Right renal cortex interstitium (tissue), 3 donors: ENCODE results near the gene ARHGEF7. TPM values are rescaled to one million over a fixed set of nuclear protein-coding genes. Genes with fewer than 3 reads are reported as not detected.

ENCODE experiments used
- DNase-seq, 3 donors: peaks; one replicate each; pipeline ENCODE4 v3.0.0-alpha.2; 2013; ENCODE audit warnings: low read depth in 3 of 3, low spot score in 2 of 3
- polyA plus RNA-seq, 3 donors: library from polyadenylated mRNA; unstranded; fragments of 120-200 nt; gene quantifications; one replicate each; pipeline ENCODE4 v1.2.1, GENCODE V29; 2013; ENCODE audit not compliant: insufficient read length in 3 of 3

The ARHGEF7 gene
- polyA plus RNA-seq, 3 donors, result 56.1 to 66.4 (median 61.8) TPM

- DNase-seq, result no peak
Measured at GRCh38 chr13:111099290-111099689, 15.8 kb upstream of the ARHGEF7 start.

- no peak for DNase-seq
Measured at GRCh38 chr13:111110054-111110453, 5.1 kb upstream of the ARHGEF7 start.

GRCh38 chr13:111111376-111111937, 3.7 kb upstream of the ARHGEF7 start:
- no peak for DNase-seq

DNA sequence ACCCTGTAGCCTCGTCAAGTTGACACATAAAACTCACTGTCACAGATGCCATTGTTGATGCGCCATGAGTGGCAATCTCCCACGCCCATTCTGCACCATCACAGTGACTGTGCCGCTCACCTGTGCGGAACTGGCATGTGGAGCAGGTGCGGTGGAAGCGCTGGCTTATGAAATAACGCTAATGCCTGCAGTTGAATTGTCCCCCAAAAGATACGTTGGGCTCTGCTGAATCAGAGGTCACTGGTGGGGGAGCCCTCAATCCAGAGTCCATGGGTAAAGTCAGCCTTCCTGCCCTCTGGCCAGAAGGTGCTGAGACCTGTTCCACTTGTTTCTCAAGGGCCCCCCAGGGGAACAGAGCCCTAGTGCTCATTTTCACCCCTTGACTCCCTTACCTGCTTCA, 2.9 kb upstream of the ARHGEF7 start:
- no peak for DNase-seq

DNA sequence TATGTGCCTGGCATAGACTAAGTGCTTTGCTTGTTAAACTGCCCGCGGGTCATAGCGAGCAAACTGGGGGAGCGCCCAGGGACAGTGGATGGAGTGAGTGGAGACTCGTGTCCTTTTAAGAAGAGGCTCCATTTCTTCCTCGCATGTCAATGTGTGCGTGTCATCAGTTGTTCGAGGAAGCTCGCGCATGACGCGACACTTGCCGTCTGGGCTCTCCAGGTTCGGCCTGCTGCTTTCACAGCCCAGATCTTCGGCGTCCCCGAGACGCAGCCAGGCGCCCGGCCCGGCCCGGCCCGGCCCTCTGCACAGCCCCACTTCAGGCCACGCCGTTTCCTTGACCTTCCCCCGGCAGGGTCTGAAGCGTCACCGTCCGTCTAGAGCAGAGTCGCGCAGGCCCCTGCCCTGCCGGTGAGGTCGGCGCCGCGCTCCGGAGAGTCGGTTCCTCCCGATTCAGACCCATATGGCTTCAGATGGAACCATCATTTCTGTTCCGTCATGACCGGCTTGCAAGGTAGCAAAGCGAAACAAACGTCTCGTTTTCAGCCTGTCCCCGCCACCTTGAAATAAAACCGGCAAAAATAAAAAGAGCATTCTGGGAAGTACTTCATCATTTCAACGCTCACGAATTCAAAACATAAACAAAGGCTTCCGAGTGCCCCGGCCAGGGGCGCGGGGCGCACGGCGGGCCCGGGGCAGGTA, 599 bp upstream of the ARHGEF7 start:
- DNase-seq, result no peak

DNA sequence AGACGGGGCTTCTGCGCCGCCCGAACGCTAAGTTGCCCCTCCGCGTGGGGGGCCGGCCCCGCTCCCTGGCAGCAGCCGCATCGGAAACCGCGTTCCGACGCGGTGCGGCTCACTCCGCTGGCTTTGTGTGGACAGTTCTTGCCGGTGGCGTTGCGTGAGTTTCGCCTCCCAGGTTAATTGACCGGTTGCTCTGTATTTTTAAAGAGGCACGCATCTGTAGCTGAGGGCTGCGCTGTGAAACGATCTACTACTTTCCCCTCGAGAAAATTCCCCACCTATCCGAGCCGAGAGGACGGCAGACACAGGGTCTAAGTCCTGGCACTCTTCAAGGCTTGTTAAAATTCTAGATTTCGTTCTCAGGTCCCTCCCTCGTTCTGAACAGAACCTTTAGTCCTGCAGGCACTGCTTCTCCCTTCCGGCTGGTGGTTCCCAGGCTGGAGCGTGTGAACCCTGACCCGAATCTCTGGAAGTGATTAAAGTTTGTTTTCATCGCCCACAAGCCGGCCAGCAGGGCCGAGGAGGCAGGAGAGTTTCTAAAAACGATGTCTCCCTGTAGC, 933 bp downstream of the ARHGEF7 start:
- DNase-seq, result no peak

- DNase-seq, result no peak
Measured at GRCh38 chr13:111116856-111117255, 1.7 kb downstream of the ARHGEF7 start.

GRCh38 chr13:111117289-111117688, 2.2 kb downstream of the ARHGEF7 start:
- DNase-seq, result no peak

- DNase-seq, result no peak
Measured at GRCh38 chr13:111117961-111118360, 2.9 kb downstream of the ARHGEF7 start.

DNA sequence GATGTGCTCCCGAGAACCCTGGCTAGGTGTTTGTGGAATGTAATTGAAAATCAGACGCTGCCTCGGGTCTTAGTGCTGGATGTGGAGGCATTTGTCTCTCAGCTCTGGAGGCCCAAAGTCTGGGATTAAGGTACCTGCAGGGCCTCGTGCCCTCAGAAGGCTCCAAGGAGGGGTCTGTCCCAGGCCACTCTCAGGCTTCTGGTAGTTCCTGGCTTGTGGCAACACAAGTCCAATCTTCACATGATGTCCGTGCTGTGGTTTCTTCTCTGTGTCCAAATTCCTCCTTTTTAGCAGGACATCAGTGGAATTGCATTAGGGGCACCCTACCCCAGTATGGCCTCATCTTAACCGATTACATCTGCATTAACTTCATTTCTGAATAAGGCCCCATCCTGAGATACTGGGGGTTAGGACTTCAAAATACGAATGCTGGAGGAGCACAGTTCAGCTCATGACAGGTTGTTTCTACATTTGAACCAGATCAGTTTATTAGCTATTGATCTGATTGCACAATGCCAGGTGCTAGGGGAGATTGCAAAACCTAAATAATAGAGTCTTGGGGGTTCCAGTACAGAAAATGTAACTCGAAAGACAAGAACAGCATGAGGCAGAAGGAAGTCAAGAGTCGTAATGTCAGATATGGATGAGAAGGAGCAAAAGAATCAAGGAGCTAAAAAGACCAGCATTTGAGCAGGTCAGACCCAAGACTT, 3.9 kb downstream of the ARHGEF7 start:
- DNase-seq, result no peak

GRCh38 chr13:111119966-111120365, 4.9 kb downstream of the ARHGEF7 start:
- no peak for DNase-seq

DNA sequence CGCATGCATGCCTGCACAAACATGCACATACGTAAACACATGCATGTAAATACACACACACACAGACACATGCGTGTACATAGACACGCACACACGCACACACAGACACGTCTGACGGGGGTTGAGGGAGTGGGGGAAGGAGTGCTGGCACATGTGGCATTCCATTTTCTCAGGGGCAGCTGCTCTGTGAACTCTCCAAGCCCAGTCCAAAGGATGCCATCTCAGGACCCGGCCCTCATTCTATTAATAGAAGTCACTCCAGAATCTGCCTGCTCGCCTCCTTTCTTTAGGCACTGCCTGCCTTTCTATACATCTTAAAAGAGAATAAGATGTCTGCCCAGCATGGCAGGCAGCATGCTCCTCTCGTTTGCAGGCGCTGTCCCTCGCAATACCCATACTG, 5.3 kb downstream of the ARHGEF7 start:
- no peak for DNase-seq

DNA sequence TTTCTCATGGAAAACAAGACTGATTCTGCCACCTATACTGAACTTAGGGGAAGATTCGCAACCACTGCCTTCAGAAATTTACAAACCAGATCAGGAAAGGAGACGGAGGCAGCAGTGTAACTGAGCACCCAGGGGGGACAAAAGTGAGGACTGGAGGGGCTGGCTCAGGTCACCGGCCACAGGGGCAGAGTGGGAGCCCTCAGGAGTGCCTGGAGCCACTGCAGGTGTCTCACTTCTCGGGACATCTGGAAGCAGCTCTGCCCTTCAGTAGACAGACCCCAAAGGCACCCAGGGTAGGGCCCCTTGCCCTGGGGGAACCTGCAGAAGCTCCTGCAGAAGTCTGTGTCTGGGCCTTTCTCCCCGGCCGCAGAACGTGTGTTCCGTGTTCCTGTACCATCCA, 5.8 kb downstream of the ARHGEF7 start:
- DNase-seq, result no peak

GRCh38 chr13:111121506-111121905, 6.4 kb downstream of the ARHGEF7 start:
- DNase-seq, result no peak

DNA sequence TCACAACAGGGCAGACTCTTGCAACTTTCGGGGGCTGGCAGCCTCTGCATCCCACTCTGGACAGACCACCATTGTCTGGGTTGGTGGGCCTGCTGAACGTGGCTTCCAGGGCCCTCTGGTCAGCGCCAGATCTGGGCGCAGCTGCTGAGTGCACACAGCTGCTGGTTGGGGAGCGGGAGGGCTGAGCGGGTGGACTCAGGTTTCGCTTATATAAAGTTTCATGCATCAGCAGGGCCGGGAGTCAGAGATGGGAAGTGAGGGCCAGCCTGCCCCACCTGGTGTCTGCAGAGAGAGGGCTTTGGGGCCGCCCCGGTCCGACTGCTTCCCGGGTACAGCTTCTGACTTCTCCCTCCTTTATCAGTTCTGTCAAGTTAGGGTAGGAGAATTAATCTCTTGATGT, 6.9 kb downstream of the ARHGEF7 start:
- DNase-seq, result peak in 1 of 3 donors; percentile 71

GRCh38 chr13:111122631-111123030, 7.5 kb downstream of the ARHGEF7 start:
- DNase-seq, result no peak

- DNase-seq, result no peak
Measured at GRCh38 chr13:111123221-111123620, 8.1 kb downstream of the ARHGEF7 start.

- DNase-seq, result no peak
Measured at GRCh38 chr13:111123649-111124048, 8.5 kb downstream of the ARHGEF7 start.

- no peak for DNase-seq
Measured at GRCh38 chr13:111126509-111126908, 11.4 kb downstream of the ARHGEF7 start.

GRCh38 chr13:111129465-111130115, 14.5 kb downstream of the ARHGEF7 start:
- no peak for DNase-seq

DNA sequence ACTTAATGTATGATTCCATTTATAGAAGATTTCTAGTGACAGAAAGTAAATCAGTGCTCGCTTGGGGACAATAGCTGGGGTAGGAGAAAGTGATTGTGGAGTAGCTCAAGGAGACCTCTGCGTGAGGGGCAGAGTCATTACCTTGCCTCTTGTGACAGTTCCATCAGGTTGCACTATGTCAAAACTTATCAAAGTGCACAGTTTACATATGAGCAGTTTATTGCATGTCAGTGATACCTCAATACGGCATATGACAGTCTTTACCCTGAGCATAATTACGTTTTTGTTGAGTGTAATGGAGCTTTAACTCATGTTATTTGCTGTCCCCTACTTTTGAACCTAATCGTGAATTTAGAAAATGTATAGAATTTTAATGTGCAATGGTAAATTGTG, 15.0 kb downstream of the ARHGEF7 start:
- no peak for DNase-seq
